ENCODE data around the gene VWC2L.

GRCh38 chr2:214376618-214377285, 34.1 kb upstream of the VWC2L start:
- TF ChIP-seq CTCF (IDR thresholded peaks at IDR 0.05) (no peak), EP300 (IDR thresholded peaks at IDR 0.05) (no peak), POLR2A (IDR thresholded peaks at IDR 0.05) (no peak)
